ENCODE data around the gene NRAP. TPM values are rescaled to one million over a fixed set of nuclear protein-coding genes. Genes with fewer than 3 reads are reported as not detected.

The NRAP gene
- total RNA-seq, 2 donors from 2014 or later, result 290 to 327 TPM

DNA sequence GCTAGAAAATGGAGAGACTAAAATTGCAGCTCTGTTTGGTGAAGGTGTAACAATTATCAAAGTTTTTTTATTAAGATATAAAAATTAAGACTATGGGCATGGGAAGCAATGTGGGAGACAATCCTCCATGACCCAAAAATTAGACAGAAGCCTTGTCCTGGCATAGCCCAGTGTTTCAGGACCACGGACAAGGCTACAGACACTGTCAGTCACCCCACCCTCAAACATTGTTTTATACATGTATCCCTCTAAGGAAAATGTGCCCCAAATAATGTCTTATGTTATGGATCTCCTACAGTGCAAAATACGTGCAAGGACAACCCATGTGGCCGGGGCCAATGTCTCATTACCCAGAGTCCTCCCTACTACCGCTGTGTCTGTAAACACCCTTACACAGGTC is 87.0 kb downstream of the NRAP start:
- intact Hi-C loops (cut with DNase I), result no loop called here
- peak in 1 of 2 donors; percentile 59 for ATAC-seq
- no peak for DNase-seq

- DNase-seq (no peak), ATAC-seq (no peak)
- intact Hi-C loops (cut with DNase I), result no loop called here
Observed at GRCh38 chr10:113573368-113573767, 90.5 kb downstream of the NRAP start.

GRCh38 chr10:113572520-113573290 is 91.1 kb downstream of the NRAP start:
- no peak for ATAC-seq
- intact Hi-C loops (cut with DNase I), result no loop called here
- no peak for DNase-seq

DNA sequence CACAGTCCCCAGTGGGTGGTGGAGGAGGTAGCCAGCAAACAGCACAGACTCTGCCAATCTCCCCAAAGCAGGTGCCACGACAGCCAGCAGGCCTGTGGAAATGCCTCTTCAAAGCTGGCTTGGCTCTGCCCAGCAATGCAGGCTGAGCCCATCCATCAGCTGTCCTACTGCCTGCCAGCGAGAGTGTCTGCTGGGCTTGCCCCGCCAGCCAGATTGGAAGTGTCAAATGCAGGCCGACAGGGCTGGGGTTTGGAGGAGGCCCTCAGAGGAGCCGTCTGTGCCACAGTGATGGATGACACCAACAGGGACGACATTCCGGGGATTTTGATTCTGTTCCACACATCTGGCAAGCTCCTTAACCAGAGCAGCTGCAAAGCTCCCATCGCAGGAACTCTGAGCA is 94.3 kb downstream of the NRAP start:
- peak; percentile 50 for DNase-seq
- peak; percentile 82 to 83 for ATAC-seq
- intact Hi-C loops (cut with DNase I), result loop anchor here in 1 of 2 donors (10.0 kb wide), 1 partner anchor 125 kb away; no protein-coding TSS in a partner anchor

DNA sequence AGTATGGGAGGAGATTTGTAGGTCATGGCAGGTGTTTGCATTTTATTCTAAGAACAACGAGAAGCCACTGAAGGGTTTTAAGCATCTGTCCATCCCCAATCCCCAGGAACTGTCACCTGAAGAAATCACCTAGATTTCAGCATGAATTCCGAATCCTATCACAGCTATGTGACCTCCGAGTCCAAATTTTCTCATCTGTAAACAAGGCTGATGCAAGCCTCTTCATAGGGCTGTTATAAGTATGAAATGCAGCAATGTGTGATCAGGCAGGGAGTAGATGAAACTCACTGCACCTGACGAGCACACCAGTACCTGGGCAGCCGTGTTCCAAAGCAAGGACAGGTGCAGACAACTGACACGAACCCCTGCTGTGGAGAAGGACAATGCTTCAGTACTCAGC is 97.0 kb downstream of the NRAP start:
- intact Hi-C loops (cut with DNase I), result loop anchor here in 1 of 2 donors (10.0 kb wide), 1 partner anchor 122 kb away; no protein-coding TSS in a partner anchor
- DNase-seq (no peak), ATAC-seq (no peak)

DNA sequence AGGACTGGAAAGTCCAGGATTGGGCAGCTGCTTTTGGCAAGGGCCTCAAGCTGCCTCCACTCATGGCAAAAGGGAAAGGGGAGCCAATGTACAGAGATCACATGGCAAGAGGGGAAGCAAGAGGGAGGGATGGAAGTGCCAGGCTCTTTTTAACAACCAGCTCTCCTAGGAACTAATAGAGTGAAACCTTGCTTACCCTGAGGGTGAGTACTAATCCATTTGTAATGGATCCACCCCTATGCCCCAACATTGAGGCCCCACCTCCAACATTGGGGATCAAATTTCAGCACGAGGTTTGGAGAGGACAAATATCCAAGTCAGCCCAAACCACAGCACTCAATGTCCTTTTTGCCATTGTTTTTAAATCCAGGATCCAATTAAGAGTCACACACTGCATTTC is 98.5 kb downstream of the NRAP start:
- intact Hi-C loops (cut with DNase I), result loop anchor here in 1 of 2 donors (10.0 kb wide), 1 partner anchor 121 kb away; no protein-coding TSS in a partner anchor
- ATAC-seq (no peak), DNase-seq (no peak)

- intact Hi-C loops (cut with DNase I), result loop anchor here in 1 of 2 donors (10.0 kb wide), 1 partner anchor 119 kb away; no protein-coding TSS in a partner anchor
Observed at GRCh38 chr10:113563306-113564088, 100.3 kb downstream of the NRAP start.

DNA sequence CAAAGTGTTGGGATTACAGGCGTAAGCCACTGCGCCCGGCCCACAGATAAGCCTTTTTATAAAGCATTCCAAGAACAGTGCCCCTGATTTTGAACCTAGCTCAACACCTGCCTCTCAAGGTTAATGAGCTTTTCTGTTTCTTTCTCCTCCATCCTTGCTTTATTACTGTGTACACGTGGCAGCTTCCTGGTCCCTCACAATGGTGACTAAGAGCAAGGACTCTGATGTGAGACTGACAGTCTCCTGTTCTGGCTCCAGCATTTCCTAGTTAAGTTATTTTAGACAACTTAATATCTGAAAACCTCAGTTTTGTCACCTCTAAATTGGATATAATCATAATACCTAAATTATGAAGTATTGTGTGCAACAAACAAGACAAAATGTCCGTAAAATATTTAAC is 101.1 kb downstream of the NRAP start:
- ATAC-seq (no peak), DNase-seq (no peak)
- intact Hi-C loops (cut with DNase I), result loop anchor here in 1 of 2 donors (10.0 kb wide), 1 partner anchor 118 kb away; no protein-coding TSS in a partner anchor

More at GRCh38 chr10:113563306-113564088, 100.3 kb downstream of the NRAP start:
- ATAC-seq (peak; percentile 92), DNase-seq (peak; percentile 78)

- DNase-seq (no peak), ATAC-seq (no peak)
- intact Hi-C loops (cut with DNase I), result loop anchor here in 1 of 2 donors (10.0 kb wide), 1 partner anchor 117 kb away; no protein-coding TSS in a partner anchor
Observed at GRCh38 chr10:113562069-113562468, 101.8 kb downstream of the NRAP start.

- ATAC-seq (no peak), DNase-seq (no peak)
- intact Hi-C loops (cut with DNase I), result loop anchor here in 1 of 2 donors (10.0 kb wide), 1 partner anchor 116 kb away; no protein-coding TSS in a partner anchor
Observed at GRCh38 chr10:113561214-113561613, 102.6 kb downstream of the NRAP start.

- no peak for DNase-seq
- intact Hi-C loops (cut with DNase I), result loop anchor here in 1 of 2 donors (10.0 kb wide), 1 partner anchor 115 kb away; no protein-coding TSS in a partner anchor
Observed at GRCh38 chr10:113560071-113560470, 103.8 kb downstream of the NRAP start.

GRCh38 chr10:113557903-113558321 is 105.9 kb downstream of the NRAP start:
- intact Hi-C loops (cut with DNase I), result no loop called here
- ATAC-seq, result peak in 1 of 2 donors; percentile 44
- no peak for DNase-seq

More at GRCh38 chr10:113560071-113560470, 103.8 kb downstream of the NRAP start:
- no peak for ATAC-seq

DNA sequence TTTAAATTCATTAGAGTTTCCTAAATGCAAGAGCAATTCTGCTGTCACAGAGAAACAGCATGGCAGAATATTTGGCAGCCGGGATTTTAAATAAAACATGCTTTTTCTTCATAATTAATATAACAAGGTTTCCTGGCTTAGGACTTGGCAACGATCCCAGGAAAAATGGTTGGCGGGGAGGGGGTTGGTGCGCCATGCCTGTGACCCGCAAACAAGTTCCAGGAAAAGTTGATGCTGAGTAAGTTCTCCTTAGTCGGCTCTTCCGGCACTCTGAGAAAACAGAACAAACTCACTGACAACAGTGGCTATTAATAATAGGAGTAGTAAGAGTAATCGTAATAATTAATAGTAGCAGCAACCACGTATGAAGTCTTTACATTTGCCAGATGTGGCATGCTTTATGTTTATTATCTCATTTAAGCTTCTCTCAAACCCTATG is 106.4 kb downstream of the NRAP start:
- ATAC-seq, result no peak
- intact Hi-C loops (cut with DNase I), result no loop called here
- DNase-seq, result no peak

- intact Hi-C loops (cut with DNase I), result no loop called here
- ATAC-seq (no peak), DNase-seq (no peak)
Observed at GRCh38 chr10:113555751-113556150, 108.1 kb downstream of the NRAP start.

DNA sequence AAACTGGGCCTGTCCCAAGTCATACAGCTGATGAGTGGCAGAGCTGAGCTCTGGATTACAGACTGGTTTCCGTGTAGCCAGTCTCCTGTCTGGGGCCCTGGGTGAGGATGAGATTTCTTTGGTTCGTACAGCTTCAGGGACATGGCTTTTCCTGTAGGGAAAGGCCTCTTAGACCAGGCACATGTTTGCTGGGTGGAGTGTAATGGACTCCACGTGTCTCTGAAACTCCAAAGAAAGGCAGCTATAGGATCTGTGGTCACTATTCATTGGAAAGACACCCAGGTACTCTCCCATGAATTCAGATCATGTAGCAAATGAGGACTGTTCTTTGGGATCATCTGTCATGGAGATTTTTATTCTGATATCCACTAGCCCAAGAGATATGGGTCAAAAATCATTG is 108.6 kb downstream of the NRAP start:
- intact Hi-C loops (cut with DNase I), result no loop called here
- no peak for DNase-seq
- no peak for ATAC-seq

GRCh38 chr10:113554214-113554613 is 109.6 kb downstream of the NRAP start:
- ATAC-seq, result no peak
- intact Hi-C loops (cut with DNase I), result no loop called here
- DNase-seq, result no peak

DNA sequence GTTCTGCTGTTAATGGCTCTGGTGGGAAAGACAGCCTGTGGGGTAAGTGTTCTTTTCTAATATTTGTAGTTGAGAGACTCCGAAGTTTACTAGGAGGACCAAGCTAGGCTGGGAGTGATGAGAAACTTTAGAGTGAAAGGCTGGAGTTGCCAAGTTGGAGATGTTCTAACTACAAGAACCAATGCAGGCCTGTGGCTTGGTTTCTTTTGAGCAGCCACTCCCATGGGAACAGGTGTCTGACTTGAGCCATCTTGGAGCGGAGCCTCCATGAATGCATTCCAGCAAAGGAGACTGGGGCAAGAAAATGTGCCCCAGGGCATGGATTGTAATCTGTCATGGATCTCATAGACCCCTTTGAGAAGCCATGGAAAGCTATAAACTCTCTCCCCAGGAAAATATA is 110.7 kb downstream of the NRAP start:
- intact Hi-C loops (cut with DNase I), result no loop called here
- DNase-seq, result no peak
- no peak for ATAC-seq

DNA sequence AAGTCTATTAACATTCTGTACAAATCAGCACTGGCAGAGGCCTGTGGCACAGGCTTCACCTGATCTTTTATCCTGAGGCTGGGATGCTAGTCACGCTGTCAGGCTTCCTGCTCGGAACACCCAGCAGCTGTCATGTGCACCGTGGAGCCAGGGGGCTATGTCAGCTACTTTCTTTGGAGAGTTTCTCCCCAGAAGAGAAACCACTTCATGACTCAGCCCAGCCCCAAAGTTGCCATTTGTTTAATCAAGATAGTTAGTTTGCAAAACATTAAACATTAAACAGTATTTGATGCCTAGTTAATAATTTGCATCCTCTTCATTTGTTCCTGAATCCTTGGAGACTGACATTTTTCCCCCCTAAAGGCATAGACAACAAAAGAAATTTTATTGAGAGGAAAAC is 111.1 kb downstream of the NRAP start, which contains the start of gene HABP2:
HABP2 (plus strand) TSS at position 353 of the 400 bp plus-strand sequence. CDS start 69 bp downstream, outside the sequence.
- intact Hi-C loops (cut with DNase I), result no loop called here
- DNase-seq (no peak), ATAC-seq (no peak)

DNA sequence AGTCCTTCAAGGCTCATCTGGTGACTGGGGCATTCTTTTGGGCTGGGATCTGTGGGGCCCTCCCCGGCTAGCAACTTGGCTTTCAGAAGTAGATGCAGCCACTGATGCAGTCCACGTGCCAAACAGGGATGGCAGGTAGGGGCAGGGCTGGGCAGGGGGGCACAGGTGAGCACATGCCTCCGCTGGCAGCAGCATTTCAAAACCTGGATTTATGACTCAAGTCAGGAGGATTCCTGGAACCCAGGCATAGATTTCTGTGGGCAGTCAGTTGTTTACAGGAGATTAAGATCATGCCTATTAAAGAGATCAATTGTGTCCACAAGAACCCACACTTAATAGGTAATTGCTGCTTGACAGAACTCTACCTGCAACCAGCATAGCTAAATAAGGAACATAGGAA is 111.8 kb downstream of the NRAP start:
- DNase-seq (no peak), ATAC-seq (no peak)
- intact Hi-C loops (cut with DNase I), result no loop called here

DNA sequence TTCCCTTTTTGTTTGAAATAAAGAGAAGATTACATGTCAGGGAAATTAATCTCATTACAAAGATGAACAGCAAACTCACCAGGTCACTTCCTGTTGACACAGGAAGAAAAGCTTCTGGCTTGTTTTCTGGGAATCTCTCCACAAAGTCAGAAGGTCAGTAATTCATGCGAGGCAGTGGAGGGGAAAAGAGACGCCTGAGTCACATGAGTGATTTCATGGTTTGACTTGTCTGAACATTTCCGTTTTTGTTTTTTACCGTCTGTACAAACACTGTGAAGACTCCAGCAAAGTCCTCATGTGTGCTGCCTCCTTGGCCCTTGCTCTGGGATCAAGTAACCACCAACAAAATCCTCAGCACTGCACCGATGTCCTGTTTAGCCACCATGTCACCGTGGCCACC is 113.5 kb downstream of the NRAP start:
- no peak for ATAC-seq
- no peak for DNase-seq
- intact Hi-C loops (cut with DNase I), result no loop called here

Data from left cardiac atrium (tissue), 4 donors.